GM12865 (cell line): ENCODE data around the gene PPP1R14C.
"Not testable (repeated sequence)": the region's sequence is repeated elsewhere in the genome, so short reads cannot be mapped to it uniquely, and the experiment has no call there.

Experiments used
- DNase-seq: peaks from one replicate; pipeline ENCODE4 v3.0.0; 2010; ENCODE audit warnings: low read depth
- H3K4me3 ChIP-seq: 2 replicates; pipeline ENCODE4 v1.5.1; 2011; ENCODE audit warnings: mild to moderate bottlenecking, low read depth, low read length, control low read depth
- TF ChIP-seq, protein P1 (sequence below): IDR thresholded peaks from 2 replicates; pipeline ENCODE4 v1.5.1; 2011; ENCODE audit warnings: low read length, control low read depth, low read depth, inconsistent platforms; ENCODE audit not compliant: insufficient read depth; ENCODE audit errors: missing control alignments

The PPP1R14C gene

DNA sequence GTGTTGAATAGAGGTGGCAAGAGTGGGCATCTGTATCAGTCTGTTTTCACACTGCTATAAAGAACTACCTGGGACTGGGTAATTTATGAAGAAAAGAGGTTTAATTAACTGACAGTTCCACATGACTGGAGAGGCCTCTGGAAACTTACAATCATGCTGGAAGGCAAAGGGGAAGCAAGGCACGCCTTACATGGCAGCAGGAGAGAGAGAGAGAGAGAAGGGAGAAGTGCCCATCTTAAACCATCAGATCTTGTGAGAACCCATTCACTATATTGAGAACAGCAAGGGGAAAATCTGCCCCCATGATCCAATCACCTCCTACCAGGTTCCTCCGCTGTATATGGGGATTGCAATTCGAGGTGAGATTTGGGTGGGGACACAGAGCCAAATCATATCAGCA, 18.6 kb upstream of the PPP1R14C start:
- no peak overlapping the region for H3K4me3 ChIP-seq

DNA sequence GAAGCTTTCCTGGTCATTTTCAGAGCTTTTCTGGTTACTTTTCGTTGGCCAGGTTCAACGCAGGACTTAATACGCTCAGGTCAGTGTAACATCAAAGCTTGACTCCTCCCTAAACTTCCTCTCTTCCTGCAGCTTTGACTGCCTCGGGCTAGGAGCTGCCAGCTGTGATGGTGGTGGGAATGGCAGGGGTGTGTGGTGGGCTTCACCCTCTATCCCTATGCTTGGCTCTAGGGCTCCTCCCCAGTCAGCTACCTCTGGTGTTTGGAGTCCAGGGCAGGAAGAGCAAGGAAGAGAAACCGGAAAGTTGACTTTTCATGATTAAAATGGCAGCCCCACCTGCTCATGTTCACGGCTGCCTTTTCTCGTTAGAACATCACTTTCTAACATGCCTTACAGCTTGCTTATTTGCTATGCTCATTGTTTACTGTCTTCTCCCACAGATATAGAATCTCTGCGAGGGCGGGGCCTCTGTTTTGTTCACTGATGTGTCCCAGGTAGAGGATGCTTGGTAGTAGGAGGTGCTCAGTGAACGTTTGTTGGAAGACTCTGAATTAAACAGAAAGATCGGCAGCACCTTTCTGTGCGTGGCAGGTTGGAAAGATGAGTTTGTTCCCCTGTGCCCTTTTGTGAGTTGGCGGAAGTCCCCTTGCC, 16.1 kb upstream of the PPP1R14C start:
- H3K4me3 ChIP-seq = no peak overlapping the region
- DNase-seq = no peak
- TF ChIP-seq, protein P1, sequence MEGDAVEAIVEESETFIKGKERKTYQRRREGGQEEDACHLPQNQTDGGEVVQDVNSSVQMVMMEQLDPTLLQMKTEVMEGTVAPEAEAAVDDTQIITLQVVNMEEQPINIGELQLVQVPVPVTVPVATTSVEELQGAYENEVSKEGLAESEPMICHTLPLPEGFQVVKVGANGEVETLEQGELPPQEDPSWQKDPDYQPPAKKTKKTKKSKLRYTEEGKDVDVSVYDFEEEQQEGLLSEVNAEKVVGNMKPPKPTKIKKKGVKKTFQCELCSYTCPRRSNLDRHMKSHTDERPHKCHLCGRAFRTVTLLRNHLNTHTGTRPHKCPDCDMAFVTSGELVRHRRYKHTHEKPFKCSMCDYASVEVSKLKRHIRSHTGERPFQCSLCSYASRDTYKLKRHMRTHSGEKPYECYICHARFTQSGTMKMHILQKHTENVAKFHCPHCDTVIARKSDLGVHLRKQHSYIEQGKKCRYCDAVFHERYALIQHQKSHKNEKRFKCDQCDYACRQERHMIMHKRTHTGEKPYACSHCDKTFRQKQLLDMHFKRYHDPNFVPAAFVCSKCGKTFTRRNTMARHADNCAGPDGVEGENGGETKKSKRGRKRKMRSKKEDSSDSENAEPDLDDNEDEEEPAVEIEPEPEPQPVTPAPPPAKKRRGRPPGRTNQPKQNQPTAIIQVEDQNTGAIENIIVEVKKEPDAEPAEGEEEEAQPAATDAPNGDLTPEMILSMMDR = no peak

More for the DNA sequence above, 18.6 kb upstream of the PPP1R14C start:
- DNase-seq = no peak
- TF ChIP-seq, protein P1 = no peak

DNA sequence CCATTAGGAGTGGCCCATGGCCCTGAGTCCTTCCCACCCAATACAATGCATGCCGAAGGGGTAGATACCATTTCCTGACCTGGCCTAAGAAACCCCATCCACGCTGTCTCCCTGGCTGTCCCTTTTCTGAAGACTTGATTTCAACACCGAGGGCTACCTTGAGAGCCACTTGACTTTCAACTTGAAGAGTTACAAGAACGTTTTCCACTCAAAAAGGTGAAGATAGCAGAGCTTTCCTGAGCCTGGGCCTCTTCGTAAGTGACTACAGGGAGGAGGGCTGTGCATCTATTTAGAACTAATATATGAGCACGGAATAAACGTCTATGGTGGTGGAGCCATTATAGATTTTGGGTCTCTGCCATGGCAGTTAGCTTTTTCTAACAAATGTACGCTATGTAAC, 14.4 kb upstream of the PPP1R14C start:
- TF ChIP-seq, protein P1 = no peak
- DNase-seq = no peak
- no peak overlapping the region for H3K4me3 ChIP-seq

DNA sequence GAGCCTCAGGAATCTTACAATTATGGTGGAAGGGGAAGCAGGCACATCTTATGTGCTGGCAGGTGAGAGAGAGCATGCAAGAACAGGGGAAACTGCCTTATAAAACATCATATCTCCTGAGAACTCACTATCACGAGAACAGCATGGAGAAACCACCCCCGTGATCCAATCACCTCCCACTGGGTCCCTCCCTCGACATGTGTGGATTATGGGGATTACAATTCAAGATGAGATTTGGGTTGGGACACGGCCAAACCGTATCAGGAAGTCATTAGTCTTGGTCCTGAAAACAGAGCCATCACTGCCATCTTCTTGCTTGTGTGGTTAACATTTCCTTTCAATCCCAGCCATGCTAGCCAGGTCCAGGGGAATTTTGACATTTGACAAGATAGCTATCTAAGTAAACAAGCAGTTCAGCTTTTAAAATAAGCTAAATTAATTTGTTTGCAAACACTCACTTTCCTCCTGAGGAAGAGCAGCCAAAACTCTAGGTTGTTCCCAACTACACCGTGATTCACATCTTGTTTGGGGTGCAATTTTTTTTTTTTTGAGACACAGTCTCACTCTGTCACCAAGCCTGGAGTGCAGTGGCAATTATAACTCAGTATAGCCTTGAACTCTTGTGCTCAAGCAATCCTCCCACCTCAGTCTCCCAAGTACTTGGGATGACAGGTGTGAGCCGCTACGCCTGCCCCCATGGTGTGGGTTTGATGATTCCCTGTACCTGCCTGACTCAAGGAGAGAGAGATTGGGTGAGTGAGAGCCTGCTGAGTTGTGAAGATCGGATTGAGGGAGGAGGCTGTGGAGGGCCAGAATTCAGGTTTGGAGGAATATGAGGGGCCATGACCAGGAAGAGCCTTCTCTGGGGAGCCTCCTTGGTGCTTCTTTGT, 13.0 kb upstream of the PPP1R14C start:
- TF ChIP-seq, protein P1 = no peak
- H3K4me3 ChIP-seq = no peak overlapping the region
- no peak for DNase-seq

DNA sequence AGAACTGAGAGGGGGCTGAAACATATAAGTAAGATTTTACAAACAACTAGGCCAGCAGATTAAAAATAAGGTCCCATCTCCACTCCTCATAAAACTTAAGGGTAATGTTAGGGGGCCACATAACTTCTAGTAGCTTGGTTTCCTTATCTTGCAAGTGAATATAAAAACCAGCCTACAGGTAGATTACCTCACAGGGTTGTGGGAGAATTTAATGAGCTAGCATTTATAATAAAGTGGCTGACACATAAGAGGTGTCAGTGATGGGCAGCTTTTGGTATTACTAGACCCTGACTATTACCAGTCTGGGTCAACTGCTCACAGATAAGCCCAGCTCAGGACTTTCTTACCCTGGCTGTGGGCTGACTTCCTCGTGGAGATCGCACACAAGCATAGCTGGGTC, 9.2 kb upstream of the PPP1R14C start:
- DNase-seq = no peak
- TF ChIP-seq, protein P1 = no peak
- H3K4me3 ChIP-seq = no peak overlapping the region

DNA sequence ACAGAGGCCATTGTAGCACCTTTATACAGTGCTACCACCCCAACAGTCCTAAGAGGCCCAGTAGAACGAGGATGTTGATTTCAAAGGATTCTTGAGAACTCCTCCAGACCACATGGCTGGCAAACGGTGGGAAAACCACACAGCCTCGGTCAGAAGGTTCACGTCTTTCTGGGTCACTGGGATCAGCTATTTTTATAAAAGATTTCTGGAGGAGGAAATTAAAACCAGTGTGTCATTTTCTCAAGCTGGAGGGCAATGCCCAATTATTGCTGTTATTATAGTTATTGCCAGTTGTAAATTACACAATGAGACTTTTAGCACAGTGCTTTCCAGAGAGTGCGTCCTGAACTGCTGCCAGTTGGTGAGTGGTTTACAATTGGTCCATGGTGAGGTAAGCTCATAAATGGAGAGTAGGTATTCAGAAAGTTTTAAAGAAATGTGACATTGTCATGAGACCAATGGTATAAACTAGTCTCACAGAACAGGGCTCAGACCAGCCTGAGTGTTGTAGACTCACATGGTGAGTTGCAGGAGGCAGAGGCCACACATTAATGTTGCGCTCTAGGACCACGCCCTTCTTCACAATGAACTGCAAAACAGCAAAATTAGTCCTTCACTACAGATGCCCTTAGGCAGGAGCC, 8.4 kb upstream of the PPP1R14C start:
- H3K4me3 ChIP-seq = no peak overlapping the region
- DNase-seq = no peak
- TF ChIP-seq, protein P1 = no peak

DNA sequence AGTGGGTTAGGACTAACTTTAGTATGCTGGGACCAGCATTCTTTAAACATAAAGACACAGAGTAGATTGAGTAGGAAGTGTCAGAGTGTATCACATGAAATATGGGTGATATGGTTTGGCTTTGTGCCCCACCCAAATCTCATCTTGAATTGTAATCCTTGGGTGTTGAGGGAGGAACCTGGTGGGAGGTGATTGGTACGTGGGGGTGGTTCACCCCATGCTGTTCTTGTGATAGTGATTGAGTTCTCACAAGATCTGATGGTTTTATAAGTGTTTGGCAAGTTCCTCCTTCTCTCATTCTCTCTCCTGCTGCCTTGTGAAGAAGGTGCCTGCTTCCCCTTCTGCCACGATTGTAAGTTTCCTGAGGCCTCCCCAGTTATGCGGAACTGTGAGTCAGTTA, 5.1 kb upstream of the PPP1R14C start:
- H3K4me3 ChIP-seq, DNase-seq: not testable (repeated sequence)
